HepG2 (cell line): Measurements from ENCODE around the gene GLYATL3. TPM values are rescaled to one million over a fixed set of nuclear protein-coding genes. Genes with fewer than 3 reads are reported as not detected.
A peak's percentile ranks its signal among the peaks of the same experiment; 100 is the strongest.

Experiments
- ATAC-seq: fragments of 200-7000 bp; cut with Tn5 transposase; 3 replicates; pipeline ENCODE4 v1.9.1; 2020; ENCODE audit warnings: mild to moderate bottlenecking, moderate library complexity
- BruUV-seq: library from RNA; stranded (reverse); fragments of 400-500 nt; replicated peaks from 2 replicates; lab custom pipeline; 2021; lab: Mats Ljungman, UMichigan
- CTCF ChIA-PET: fragments of 300-600 bp; formaldehyde crosslinking; extraction: SDS; loops from one replicate; lab custom pipeline; 2021; ENCODE audit warnings: low total read pairs, inconsistent platforms, low intra/inter-chr PET ratio; lab: Yijun Ruan, JAX
- POLR2A ChIA-PET: fragments of 350-600 bp; sonication (Branson Sonifier 250); formaldehyde crosslinking; loops from one replicate; lab custom pipeline; 2020; ENCODE audit warnings: antibody characterized with exemption, inconsistent platforms; lab: Yijun Ruan, JAX
- DNase-seq: peaks from one replicate; pipeline ENCODE4 v3.0.0-alpha.2; 2015; ENCODE audit warnings: low spot score
- FAIRE-seq: peaks from 3 replicates; lab custom pipeline; 2011; peaks lifted over from hg19 to GRCh38; lab: Jason Lieb, UNC
- H2AFZ ChIP-seq: one replicate; pipeline ENCODE4 v1.6.1; 2011; ENCODE audit warnings: low read length, inconsistent platforms
- H3K27ac ChIP-seq: fragments of 300-600 bp; 3 replicates; pipeline ENCODE4 v1.8.0; 2011; ENCODE audit warnings: mixed run types, mild to moderate bottlenecking, mixed read lengths, low read length, inconsistent platforms; ENCODE audit not compliant: insufficient read depth; ENCODE audit errors: extremely low read length
- H3K27me3 ChIP-seq, 2 experiments: fragments of 200-600 bp in 1 of 2; 2 replicates in 1 of 2; 3 replicates in 1 of 2; pipeline versions ENCODE4 v1.6.0 to v1.8.0; 2011; ENCODE audit warnings: low read length in 2 of 2, mild to moderate bottlenecking in 2 of 2, moderate library complexity in 2 of 2, inconsistent platforms in 1 of 2; ENCODE audit not compliant: insufficient read depth in 2 of 2, control insufficient read depth in 1 of 2
- H3K36me3 ChIP-seq, 2 experiments: fragments of 200-600 bp in 1 of 2; replicated peaks in 1 of 2; 2 replicates in 1 of 2; 3 replicates in 1 of 2; pipeline versions ENCODE4 v1.5.1 to v1.8.0; 2011; ENCODE audit warnings: low read length in 2 of 2, inconsistent platforms in 1 of 2; ENCODE audit not compliant: insufficient read depth in 2 of 2, control insufficient read depth in 1 of 2
- H3K4me1 ChIP-seq: 2 replicates; pipeline ENCODE4 v1.5.1; 2012; ENCODE audit warnings: low read length, inconsistent platforms; ENCODE audit not compliant: insufficient read depth
- H3K4me2 ChIP-seq: 2 replicates; pipeline ENCODE4 v1.6.0; 2011; ENCODE audit warnings: low read depth, low read length, inconsistent platforms
- H3K4me3 ChIP-seq, 3 experiments: fragments of 200-600 bp in 1 of 3; sonication (generic), shearing (Covaris generic) in 1 of 3; replicated peaks in 1 of 3; 2 replicates each; pipeline ENCODE4 v1.5.1; 2011 to 2016; ENCODE audit warnings: low read length in 3 of 3, inconsistent platforms in 2 of 3, low read depth in 2 of 3, mild to moderate bottlenecking in 2 of 3, control low read depth in 1 of 3, mixed read lengths in 1 of 3; ENCODE audit not compliant: insufficient read depth in 1 of 3
- H3K79me2 ChIP-seq: one replicate; pipeline ENCODE4 v1.6.1; 2011; ENCODE audit warnings: low read length, inconsistent platforms; ENCODE audit not compliant: insufficient read depth
- H3K9ac ChIP-seq: 2 replicates; pipeline ENCODE4 v1.6.0; 2011; ENCODE audit warnings: mild to moderate bottlenecking, low read depth, low read length, inconsistent platforms; ENCODE audit not compliant: insufficient read depth
- H3K9me3 ChIP-seq: 2 replicates; pipeline ENCODE4 v1.5.1; 2012; ENCODE audit warnings: mild to moderate bottlenecking, low read length
- H4K20me1 ChIP-seq: 2 replicates; pipeline ENCODE4 v1.6.0; 2011; ENCODE audit warnings: inconsistent platforms, mild to moderate bottlenecking, low read length, moderate library complexity; ENCODE audit not compliant: insufficient read depth
- CCAR2 ChIP-seq: fragments of 200-400 bp; formaldehyde crosslinking; optimal IDR thresholded peaks from 2 replicates; pipeline ENCODE3; 2018; ENCODE audit warnings: low read depth, mild to moderate bottlenecking, low read length, moderate library complexity
- CSRNP2 ChIP-seq: sonication (generic); formaldehyde crosslinking; conservative IDR thresholded peaks from 2 replicates; pipeline ENCODE4 v1.8.0; 2022; ENCODE audit warnings: low read depth, missing genetic modification reagents
- HDAC6 ChIP-seq: fragments of 200-600 bp; sonication (generic); IDR thresholded peaks from 2 replicates; pipeline ENCODE4 v1.7.0; 2017; ENCODE audit warnings: mild to moderate bottlenecking, antibody characterized with exemption, low read length, low read depth
- IKZF4 ChIP-seq: sonication (generic); formaldehyde crosslinking; IDR thresholded peaks from 2 replicates; pipeline ENCODE4 v1.5.1; 2020; ENCODE audit warnings: borderline replicate concordance, mild to moderate bottlenecking, low read depth, missing genetic modification reagents; ENCODE audit errors: not compliant biosample characterization
- POLR2AphosphoS2 ChIP-seq: IDR thresholded peaks from 2 replicates; pipeline ENCODE4 v1.6.1; 2011; ENCODE audit warnings: low read depth, low read length, improper control_type of control experiment
- RARA ChIP-seq: IDR thresholded peaks from 2 replicates; pipeline ENCODE4 v1.6.1; 2016; ENCODE audit warnings: missing genetic modification reagents, missing compliant biosample characterization
- SAFB2 ChIP-seq: sonication (generic); formaldehyde crosslinking; IDR thresholded peaks from 2 replicates; pipeline ENCODE4 v1.5.1; 2020; ENCODE audit warnings: missing genetic modification reagents, low read depth, mild to moderate bottlenecking, borderline replicate concordance
- SCMH1 ChIP-seq: sonication (generic); formaldehyde crosslinking; IDR thresholded peaks from 2 replicates; pipeline ENCODE4 v1.9.0; 2021; ENCODE audit warnings: missing genetic modification reagents, mild to moderate bottlenecking, borderline replicate concordance
- ZMYM4 ChIP-seq: sonication (generic); formaldehyde crosslinking; IDR thresholded peaks from 2 replicates; pipeline ENCODE4 v1.8.1; 2023; ENCODE audit warnings: mild to moderate bottlenecking, missing genetic modification reagents
- ZNF296 ChIP-seq: sonication (generic); formaldehyde crosslinking; conservative IDR thresholded peaks from 2 replicates; pipeline ENCODE4 v1.5.0; 2020; ENCODE audit warnings: mild to moderate bottlenecking, missing genetic modification reagents
- ZNF710 ChIP-seq: sonication (generic); formaldehyde crosslinking; IDR thresholded peaks from 2 replicates; pipeline ENCODE4 v1.5.0; 2020; ENCODE audit warnings: mild to moderate bottlenecking, missing genetic modification reagents, borderline replicate concordance
- ZNF878 ChIP-seq: sonication (generic); formaldehyde crosslinking; IDR thresholded peaks from 2 replicates; pipeline ENCODE4 v1.8.1; 2023; ENCODE audit warnings: mild to moderate bottlenecking, missing genetic modification reagents, moderate library complexity
- WGBS: methylation state at CpG from one replicate; pipeline ENCODE4 v1.1.6; 2017; ENCODE audit warnings: low lambda C conversion rate; 5-methylcytosine and 5-hydroxymethylcytosine counted together
- in situ Hi-C: cut with HindIII; loops from 2 replicates; pipeline ENCODE4 v1.10.0; 2017; ENCODE audit warnings: low pct_unique_long_range_greater_than_20kb; ENCODE audit not compliant: extremely low pct_ligation_motif_present
- intact Hi-C: fragments of 100-400 bp; cut with micrococcal nuclease; formaldehyde crosslinking; loops from one replicate; pipeline ENCODE4 v1.10.0; 2022; ENCODE audit not compliant: unreplicated experiment
- polyA plus RNA-seq, 8 experiments: library from polyadenylated mRNA; depleted of rRNA in 3 of 8; stranded (reverse) in 7 of 8; unstranded in 1 of 8; fragments of >200 nt; fragmentation: Illumina TruSeq in 4 of 8; extraction: Trizol in 4 of 8; gene quantifications; 2 replicates each; pipeline versions ENCODE4 v1.2.1 to v1.2.3, GENCODE V29; 2011 to 2016; ENCODE audit warnings: low read depth in 4 of 8, missing spikeins in 1 of 8, mixed read lengths in 1 of 8; ENCODE audit not compliant: insufficient read depth in 1 of 8
- total RNA-seq, 5 experiments: library from RNA; depleted of rRNA; stranded (reverse); fragments of >200 nt; fragmentation: Illumina TruSeq; extraction: Trizol; gene quantifications; 2 replicates each; pipeline ENCODE4 v1.2.3, GENCODE V29; 2016; ENCODE audit warnings: low read depth in 1 of 5
- TF ChIP-seq, protein P1 (sequence below): sonication (generic); formaldehyde crosslinking; IDR thresholded peaks from 2 replicates; pipeline ENCODE4 v1.4.0; 2020; ENCODE audit warnings: missing genetic modification reagents, borderline replicate concordance

GLYATL3 gene
- total and polyA plus RNA-seq, 2 of the 13 experiments (the other 11 are each of a cell fraction or from before 2014, with no cell fraction given), result 0.05 TPM; not detected in 1

DNA sequence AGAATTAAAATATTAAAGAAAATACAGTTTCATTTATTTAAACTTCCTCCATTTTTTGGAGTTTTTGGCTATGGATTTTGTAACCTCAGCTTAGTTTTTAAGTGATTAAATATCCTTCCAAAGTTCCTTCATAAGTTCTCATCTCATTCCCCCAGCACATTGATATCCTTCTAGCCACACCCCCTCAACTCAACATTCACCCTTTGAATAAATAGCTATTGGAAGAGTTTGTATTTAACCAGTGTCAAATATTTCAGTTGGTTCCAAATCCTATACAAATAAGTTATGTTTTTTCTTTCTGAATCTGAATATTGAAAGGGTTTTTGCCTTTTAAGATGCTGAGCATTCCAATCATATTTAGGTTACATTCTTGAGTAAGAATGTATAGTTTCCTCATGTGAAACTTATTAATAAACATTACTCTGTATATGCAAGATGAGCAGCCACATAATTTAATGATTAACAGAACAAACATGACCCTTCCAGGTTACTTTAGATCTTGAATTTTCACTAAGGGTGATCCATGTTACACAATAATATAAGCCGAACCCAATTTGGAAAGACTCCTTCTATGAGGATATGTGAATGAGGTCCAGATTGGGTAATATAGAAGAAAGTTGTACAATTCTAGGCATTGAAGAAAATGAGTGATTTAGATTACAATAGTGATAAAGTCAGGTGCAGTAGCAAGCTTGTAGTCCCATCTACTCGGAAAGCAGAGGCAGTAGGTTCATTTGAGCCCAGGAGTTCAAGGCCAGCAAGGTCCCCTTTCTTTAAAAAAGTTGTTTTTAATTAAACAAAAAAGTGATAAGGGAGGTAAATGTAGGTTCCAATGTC is 13.6 kb downstream of the GLYATL3 start (continued):
- 0 out of 2 replicates have a peak, but pooled peaks have one; percentile 21 for TF ChIP-seq ZNF710
- TF ChIP-seq CCAR2, result no peak
- TF ChIP-seq HDAC6, result no peak
- no peak for TF ChIP-seq ZNF296 (CRISPR knock-in tag)
- peak; percentile 48; the same call in 1 of the 2 replicates for TF ChIP-seq ZMYM4
- TF ChIP-seq, all 625 proteins: peak for 46

- Histone ChIP-seq H3K79me2 (no peaks in the 10 kb centered on the region), H3K9ac (no peak overlapping the region), H3K36me3 (no peaks in the 10 kb centered on the region), H3K9me3 (no peaks in the 10 kb centered on the region), H3K4me1 (peaks cover 44% of the 10 kb centered on the region), H3K4me2 (no peak overlapping the region), H4K20me1 (no peaks in the 10 kb centered on the region), H3K27me3 (no peaks in the 10 kb centered on the region), H3K27ac (peak overlapping the region; percentile 62), H2AFZ (no peak overlapping the region), H3K4me3 (no peak overlapping the region)
- ChIA-PET CTCF (no interaction called here), POLR2A (no interaction called here)
- DNase-seq (no peak), FAIRE-seq (no peak), ATAC-seq (peak; percentile 46; the same call in 2 of the 3 replicates)
- intact Hi-C loops (no loop called here), in situ Hi-C loops (no loop called here)
- no TSS peak for BruUV-seq
- 72% methylated on average over 8 of the region's 8 CpGs for WGBS
- TF ChIP-seq SAFB2 (no peak), CSRNP2 (CRISPR knock-in tag) (no peak), RARA (CRISPR knock-in tag) (peak; percentile 44; the same call in 1 of the 2 replicates), IKZF4 (CRISPR knock-in tag) (no peak), ZNF878 (CRISPR knock-in tag) (no peak), POLR2AphosphoS2 (no peak), SCMH1 (CRISPR knock-in tag) (no peak)
- TF ChIP-seq, protein P1, sequence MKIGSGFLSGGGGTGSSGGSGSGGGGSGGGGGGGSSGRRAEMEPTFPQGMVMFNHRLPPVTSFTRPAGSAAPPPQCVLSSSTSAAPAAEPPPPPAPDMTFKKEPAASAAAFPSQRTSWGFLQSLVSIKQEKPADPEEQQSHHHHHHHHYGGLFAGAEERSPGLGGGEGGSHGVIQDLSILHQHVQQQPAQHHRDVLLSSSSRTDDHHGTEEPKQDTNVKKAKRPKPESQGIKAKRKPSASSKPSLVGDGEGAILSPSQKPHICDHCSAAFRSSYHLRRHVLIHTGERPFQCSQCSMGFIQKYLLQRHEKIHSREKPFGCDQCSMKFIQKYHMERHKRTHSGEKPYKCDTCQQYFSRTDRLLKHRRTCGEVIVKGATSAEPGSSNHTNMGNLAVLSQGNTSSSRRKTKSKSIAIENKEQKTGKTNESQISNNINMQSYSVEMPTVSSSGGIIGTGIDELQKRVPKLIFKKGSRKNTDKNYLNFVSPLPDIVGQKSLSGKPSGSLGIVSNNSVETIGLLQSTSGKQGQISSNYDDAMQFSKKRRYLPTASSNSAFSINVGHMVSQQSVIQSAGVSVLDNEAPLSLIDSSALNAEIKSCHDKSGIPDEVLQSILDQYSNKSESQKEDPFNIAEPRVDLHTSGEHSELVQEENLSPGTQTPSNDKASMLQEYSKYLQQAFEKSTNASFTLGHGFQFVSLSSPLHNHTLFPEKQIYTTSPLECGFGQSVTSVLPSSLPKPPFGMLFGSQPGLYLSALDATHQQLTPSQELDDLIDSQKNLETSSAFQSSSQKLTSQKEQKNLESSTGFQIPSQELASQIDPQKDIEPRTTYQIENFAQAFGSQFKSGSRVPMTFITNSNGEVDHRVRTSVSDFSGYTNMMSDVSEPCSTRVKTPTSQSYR (CRISPR knock-in tag), result no peak
Observed at GRCh38 chr6:49514571-49515484, 15.1 kb downstream of the GLYATL3 start.
